Activated CD4-positive, alpha-beta T cell treated with anti-CD3 and anti-CD28 coated beads, Interleukin-2, amount 50 U/mL, for 24 hours (primary cell): ENCODE results near the gene MAP4K3.

ENCODE experiments used
- DNase-seq, 2 donors: peaks; one replicate each; pipeline ENCODE4 v3.0.0-alpha.2; 2020; ENCODE audit warnings: low read depth in 1 of 2, low spot score in 1 of 2

The MAP4K3 gene

GRCh38 chr2:39445934-39446333 lies 8.8 kb upstream of the MAP4K3 start:
- no peak for DNase-seq

- DNase-seq, result no peak
Measured at GRCh38 chr2:39443009-39443408, 5.9 kb upstream of the MAP4K3 start.

- DNase-seq, result no peak
Measured at GRCh38 chr2:39437522-39438296, 624 bp upstream of the MAP4K3 start.

GRCh38 chr2:39435741-39436591 lies 1.1 kb downstream of the MAP4K3 start:
- no peak for DNase-seq

- DNase-seq, result no peak
Measured at GRCh38 chr2:39435234-39435633, 1.9 kb downstream of the MAP4K3 start.

- no peak for DNase-seq
Measured at GRCh38 chr2:39434233-39434897, 2.7 kb downstream of the MAP4K3 start.

- no peak for DNase-seq
Measured at GRCh38 chr2:39433586-39434195, 3.4 kb downstream of the MAP4K3 start.

GRCh38 chr2:39432701-39433100 lies 4.4 kb downstream of the MAP4K3 start:
- no peak for DNase-seq

- no peak for DNase-seq
Measured at GRCh38 chr2:39431592-39432316, 5.3 kb downstream of the MAP4K3 start.

- DNase-seq, result no peak
Measured at GRCh38 chr2:39429746-39430145, 7.3 kb downstream of the MAP4K3 start.

GRCh38 chr2:39424951-39425350 lies 12.1 kb downstream of the MAP4K3 start:
- DNase-seq, result no peak

GRCh38 chr2:39422700-39423099 lies 14.4 kb downstream of the MAP4K3 start:
- no peak for DNase-seq

GRCh38 chr2:39421354-39421753 lies 15.7 kb downstream of the MAP4K3 start:
- no peak for DNase-seq

GRCh38 chr2:39419282-39420223 lies 17.5 kb downstream of the MAP4K3 start:
- DNase-seq, result no peak

- DNase-seq, result no peak
Measured at GRCh38 chr2:39418491-39418890, 18.6 kb downstream of the MAP4K3 start.

GRCh38 chr2:39416140-39416539 lies 20.9 kb downstream of the MAP4K3 start:
- no peak for DNase-seq

GRCh38 chr2:39413063-39413737 lies 23.9 kb downstream of the MAP4K3 start:
- DNase-seq, result no peak

- no peak for DNase-seq
Measured at GRCh38 chr2:39411181-39411944, 25.7 kb downstream of the MAP4K3 start.
